GM18526 (cell line): ENCODE data around the gene SLC25A44.

ENCODE experiments used
- POLR2A ChIP-seq: IDR thresholded peaks from 3 replicates; pipeline ENCODE4 v1.6.1; 2011; ENCODE audit not compliant: insufficient read length; ENCODE audit errors: extremely low read depth

SLC25A44 gene

GRCh38 chr1:156193488-156194299 is at the start of gene SLC25A44:
TSS of gene SLC25A44 (plus strand) at chr1:156194104. CDS start at chr1:156199848, 5,744 bp downstream.
- TF ChIP-seq POLR2A: peak; percentile 80

GRCh38 chr1:156144742-156145141 is 49.2 kb upstream of the SLC25A44 start:
- no peak for TF ChIP-seq POLR2A

- TF ChIP-seq POLR2A: no peak
Observed at GRCh38 chr1:156145650-156146019, 48.3 kb upstream of the SLC25A44 start.

GRCh38 chr1:156146020-156146768 is 47.7 kb upstream of the SLC25A44 start:
- no peak for TF ChIP-seq POLR2A

- TF ChIP-seq POLR2A: peak; percentile 38
Observed at GRCh38 chr1:156146769-156147405, 47.0 kb upstream of the SLC25A44 start.

- peak; percentile 41 for TF ChIP-seq POLR2A
Observed at GRCh38 chr1:156148216-156148615, 45.7 kb upstream of the SLC25A44 start.

- peak; percentile 84 for TF ChIP-seq POLR2A
Observed at GRCh38 chr1:156149374-156150332, 44.3 kb upstream of the SLC25A44 start.

- no peak for TF ChIP-seq POLR2A
Observed at GRCh38 chr1:156150333-156151011, 43.4 kb upstream of the SLC25A44 start.

GRCh38 chr1:156151093-156151688 is 42.7 kb upstream of the SLC25A44 start:
- no peak for TF ChIP-seq POLR2A

GRCh38 chr1:156152628-156153027 is 41.3 kb upstream of the SLC25A44 start:
- no peak for TF ChIP-seq POLR2A

GRCh38 chr1:156153362-156153761 is 40.5 kb upstream of the SLC25A44 start, which contains the start of gene SEMA4A:
TSS of gene SEMA4A (plus strand) at chr1:156153585. CDS start at chr1:156154579, 994 bp downstream.
- no peak for TF ChIP-seq POLR2A

- peak; percentile 88 for TF ChIP-seq POLR2A
Observed at GRCh38 chr1:156154317-156154749, 39.6 kb upstream of the SLC25A44 start.

GRCh38 chr1:156155756-156156510 is 38.0 kb upstream of the SLC25A44 start:
- no peak for TF ChIP-seq POLR2A
